ENCODE results near the gene ALPL. TPM values are rescaled to one million over a fixed set of nuclear protein-coding genes. Genes with fewer than 3 reads are reported as not detected.

The ALPL gene
- total and polyA plus RNA-seq, 4 donors: 3.3 to 93.1 (median 40.7) TPM

DNA sequence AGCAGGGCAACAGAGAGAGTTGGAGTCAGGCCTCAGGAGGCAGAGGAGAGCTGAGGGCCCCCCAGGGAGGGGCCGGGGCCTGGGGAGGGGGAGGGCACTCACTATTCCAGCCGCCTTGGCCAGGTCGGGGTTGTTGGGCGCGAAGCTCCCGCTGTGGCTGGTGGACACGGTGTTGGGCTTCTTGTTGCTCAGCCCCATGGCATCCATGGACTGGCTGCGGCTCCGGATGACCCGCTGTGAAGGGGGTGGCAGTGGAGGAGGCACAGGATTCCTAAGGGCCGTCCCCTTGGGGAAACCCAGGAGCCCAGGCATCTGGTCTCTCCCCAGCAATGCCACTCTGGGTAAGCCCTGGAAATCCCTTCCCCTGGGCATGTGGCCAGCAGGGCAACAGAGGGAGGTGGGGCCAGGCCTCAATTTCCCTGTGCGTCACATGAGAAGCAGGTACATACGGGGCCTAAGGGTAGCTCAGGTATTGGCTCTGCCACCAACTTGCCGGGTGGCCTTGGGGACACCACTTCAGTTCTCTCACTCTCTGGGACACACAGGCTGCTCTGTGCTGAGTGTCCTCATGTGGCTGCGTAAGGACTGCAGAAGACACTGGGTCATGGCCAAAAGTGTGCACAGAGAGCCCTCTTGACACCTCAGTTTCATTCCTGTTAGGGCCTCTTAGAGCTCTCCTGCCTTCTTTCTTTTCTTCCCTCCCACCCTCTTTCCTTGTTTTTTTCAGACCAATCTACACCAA lies 96.9 kb downstream of the ALPL start (continued):
- TF ChIP-seq, protein P1, sequence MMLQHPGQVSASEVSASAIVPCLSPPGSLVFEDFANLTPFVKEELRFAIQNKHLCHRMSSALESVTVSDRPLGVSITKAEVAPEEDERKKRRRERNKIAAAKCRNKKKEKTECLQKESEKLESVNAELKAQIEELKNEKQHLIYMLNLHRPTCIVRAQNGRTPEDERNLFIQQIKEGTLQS (IDR thresholded peaks at IDR 0.05): no peak
- no peak for TF ChIP-seq GABPA (IDR thresholded peaks at IDR 0.05 in 1 of 2, conservative IDR thresholded peaks at IDR 0.05 in 1 of 2)
- TF ChIP-seq RAD21 (IDR thresholded peaks at IDR 0.05): no peak
- no peak for TF ChIP-seq FOXA1 (IDR thresholded peaks at IDR 0.05)
- TF ChIP-seq CTCF (IDR thresholded peaks at IDR 0.05; ENCODE audit: low read depth, low read length, missing input control): no peak
- TF ChIP-seq HNF4G (IDR thresholded peaks at IDR 0.05): no peak
- TF ChIP-seq RXRA (IDR thresholded peaks at IDR 0.05): no peak

- no peaks in the 10 kb centered on the region for H3K4me1 ChIP-seq (ENCODE audit: control insufficient read depth in 4 of 4, insufficient read depth in 4 of 4, low read length in 3 of 4)
- H3K36me3 ChIP-seq (ENCODE audit: control insufficient read depth in 4 of 4, insufficient read depth in 3 of 4, low read depth in 1 of 4, low read length in 3 of 4): peaks cover 0 to 4% (median under 1%) of the 10 kb centered on the region in 4 donors
- no peaks in the 10 kb centered on the region for H3K27me3 ChIP-seq (ENCODE audit: control insufficient read depth in 4 of 4, insufficient read depth in 4 of 4, low read length in 3 of 4)
- no peaks in the 10 kb centered on the region for H3K9me3 ChIP-seq (ENCODE audit: control insufficient read depth in 4 of 4, low read length in 3 of 4)
- peak; percentile 100 for DNase-seq (ENCODE audit: low spot score)
- 48% methylated on average over 37 of the region's 37 CpGs for WGBS
- no peak overlapping the region for H3K9ac ChIP-seq (ENCODE audit: low read depth in 1 of 2, low read length in 2 of 2)
- H3K4me3 ChIP-seq (ENCODE audit: low read depth in 1 of 3, low read length in 3 of 3): no peak overlapping the region
- no peak overlapping the region for H3K27ac ChIP-seq (ENCODE audit: low read depth in 1 of 2, low read length in 2 of 2)
- TF ChIP-seq SP1 (IDR thresholded peaks at IDR 0.05) (peak; percentile 55), RXRA (IDR thresholded peaks at IDR 0.05) (no peak), FOXA1 (IDR thresholded peaks at IDR 0.05) (no peak), EGR1 (IDR thresholded peaks at IDR 0.05; ENCODE audit: low read depth in 2 of 2) (no peak), HNF4A (conservative IDR thresholded peaks at IDR 0.05) (peak in 1 of 2 donors; percentile 43), RAD21 (IDR thresholded peaks at IDR 0.05) (no peak)
- TF ChIP-seq, protein P2, sequence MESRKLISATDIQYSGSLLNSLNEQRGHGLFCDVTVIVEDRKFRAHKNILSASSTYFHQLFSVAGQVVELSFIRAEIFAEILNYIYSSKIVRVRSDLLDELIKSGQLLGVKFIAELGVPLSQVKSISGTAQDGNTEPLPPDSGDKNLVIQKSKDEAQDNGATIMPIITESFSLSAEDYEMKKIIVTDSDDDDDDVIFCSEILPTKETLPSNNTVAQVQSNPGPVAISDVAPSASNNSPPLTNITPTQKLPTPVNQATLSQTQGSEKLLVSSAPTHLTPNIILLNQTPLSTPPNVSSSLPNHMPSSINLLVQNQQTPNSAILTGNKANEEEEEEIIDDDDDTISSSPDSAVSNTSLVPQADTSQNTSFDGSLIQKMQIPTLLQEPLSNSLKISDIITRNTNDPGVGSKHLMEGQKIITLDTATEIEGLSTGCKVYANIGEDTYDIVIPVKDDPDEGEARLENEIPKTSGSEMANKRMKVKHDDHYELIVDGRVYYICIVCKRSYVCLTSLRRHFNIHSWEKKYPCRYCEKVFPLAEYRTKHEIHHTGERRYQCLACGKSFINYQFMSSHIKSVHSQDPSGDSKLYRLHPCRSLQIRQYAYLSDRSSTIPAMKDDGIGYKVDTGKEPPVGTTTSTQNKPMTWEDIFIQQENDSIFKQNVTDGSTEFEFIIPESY (IDR thresholded peaks at IDR 0.05): no peak
- TF ChIP-seq, protein P1 (IDR thresholded peaks at IDR 0.05): no peak
- TF ChIP-seq, protein P3, sequence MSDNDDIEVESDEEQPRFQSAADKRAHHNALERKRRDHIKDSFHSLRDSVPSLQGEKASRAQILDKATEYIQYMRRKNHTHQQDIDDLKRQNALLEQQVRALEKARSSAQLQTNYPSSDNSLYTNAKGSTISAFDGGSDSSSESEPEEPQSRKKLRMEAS (IDR thresholded peaks at IDR 0.05): no peak
Observed at GRCh38 chr1:21607549-21608529, 98.6 kb downstream of the ALPL start.

- 68% methylated on average over 4 of the region's 4 CpGs for WGBS
- H3K4me1 ChIP-seq (ENCODE audit: control insufficient read depth in 4 of 4, insufficient read depth in 4 of 4, low read length in 3 of 4): no peaks in the 10 kb centered on the region
- H3K27me3 ChIP-seq (ENCODE audit: control insufficient read depth in 4 of 4, insufficient read depth in 4 of 4, low read length in 3 of 4): no peaks in the 10 kb centered on the region
- H3K9me3 ChIP-seq (ENCODE audit: control insufficient read depth in 4 of 4, low read length in 3 of 4): no peaks in the 10 kb centered on the region
- TF ChIP-seq JUND (IDR thresholded peaks at IDR 0.05) (no peak), EGR1 (IDR thresholded peaks at IDR 0.05; ENCODE audit: low read depth in 2 of 2) (no peak), YY1 (IDR thresholded peaks at IDR 0.05) (no peak), FOXA2 (IDR thresholded peaks at IDR 0.05) (no peak)
- H3K27ac ChIP-seq (ENCODE audit: low read depth in 1 of 2, low read length in 2 of 2): no peak overlapping the region
- H3K4me3 ChIP-seq (ENCODE audit: low read depth in 1 of 3, low read length in 3 of 3): no peak overlapping the region
- no peak for DNase-seq (ENCODE audit: low spot score)
- H3K9ac ChIP-seq (ENCODE audit: low read depth in 1 of 2, low read length in 2 of 2): no peak overlapping the region
- H3K36me3 ChIP-seq (ENCODE audit: control insufficient read depth in 4 of 4, insufficient read depth in 3 of 4, low read depth in 1 of 4, low read length in 3 of 4): peaks cover 0 to 7% (median 3%) of the 10 kb centered on the region in 4 donors
Observed at GRCh38 chr1:21608798-21609197, 99.6 kb downstream of the ALPL start.

Measured in liver (tissue), 9 donors.